Measurements from ENCODE around the gene ADAMTSL2.

- TF ChIP-seq CTCF (IDR thresholded peaks at IDR 0.05) (no peak), POLR2A (IDR thresholded peaks at IDR 0.05) (no peak)
Observed at GRCh38 chr9:133613432-133613831, 78.9 kb downstream of the ADAMTSL2 start.
